HCT116 (cell line): Measurements from ENCODE around the gene JPH3. TPM values are rescaled to one million over a fixed set of nuclear protein-coding genes. Genes with fewer than 3 reads are reported as not detected.

Source experiments
- ATAC-seq: fragments of 200-7000 bp; cut with Tn5 transposase; 2 replicates; pipeline ENCODE4 v1.9.1; 2020; ENCODE audit warnings: mild to moderate bottlenecking, moderate library complexity
- BruUV-seq: library from RNA; stranded (reverse); fragments of 400-500 nt; replicated peaks from 2 replicates; lab custom pipeline; 2021; lab: Mats Ljungman, UMichigan
- CTCF ChIA-PET: fragments of 300-600 bp; sonication (Branson Sonifier 250); formaldehyde crosslinking; loops from one replicate; lab custom pipeline; 2021; ENCODE audit warnings: antibody characterized with exemption; lab: Charles Lee
- POLR2A ChIA-PET: fragments of 300-600, 350-600 bp; sonication (Branson Sonifier 250); formaldehyde crosslinking; loops from one replicate; lab custom pipeline; 2021; ENCODE audit warnings: antibody characterized with exemption; lab: Charles Lee
- RAD21 ChIA-PET, 2 experiments: fragments of 300-600 bp; sonication (Branson Sonifier 250); formaldehyde crosslinking; loops; one replicate each; lab custom pipeline; 2023; ENCODE audit warnings: low total read pairs in 2 of 2; ENCODE audit not compliant: uncharacterized antibody in 2 of 2, unreplicated experiment in 2 of 2, low non-redundant PET in 1 of 2; lab: Charles Lee
- DNase-seq: peaks from one replicate; pipeline ENCODE4 v3.0.0-alpha.2; 2010; ENCODE audit warnings: low read depth, low spot score
- H2AFZ ChIP-seq: fragments of 200-600 bp; shearing (Covaris generic), sonication (generic); 2 replicates; pipeline ENCODE4 v1.6.1; 2017; ENCODE audit warnings: low read depth, mixed run types, mixed read lengths, antibody characterized with exemption, low read length; ENCODE audit not compliant: poor library complexity, severe bottlenecking
- H3K27ac ChIP-seq: 2 replicates; pipeline ENCODE4 v1.5.1; 2012; ENCODE audit warnings: low read depth, low read length
- H3K27me3 ChIP-seq: fragments of 200-600 bp; sonication (generic); 2 replicates; pipeline ENCODE4 v1.6.1; 2016; ENCODE audit warnings: mixed run types, low read length, mixed read lengths; ENCODE audit not compliant: insufficient read depth
- H3K36me3 ChIP-seq, 2 experiments: fragments of 200-500 bp in 1 of 2; fragments of 200-600 bp in 1 of 2; sonication (Bioruptor generic) in 1 of 2; sonication (generic) in 1 of 2; 2 replicates each; pipeline versions ENCODE4 v1.5.1 to v1.6.1; 2014 to 2016; ENCODE audit warnings: low read length in 2 of 2, inconsistent platforms in 1 of 2, mixed read lengths in 1 of 2, mixed run types in 1 of 2; ENCODE audit not compliant: insufficient read depth in 2 of 2, control insufficient read depth in 1 of 2
- H3K4me1 ChIP-seq, 2 experiments: fragments of 200-600 bp in 1 of 2; sonication (generic) in 1 of 2; 2 replicates each; pipeline versions ENCODE4 v1.5.1 to v1.6.1; 2012 to 2017; ENCODE audit warnings: low read length in 2 of 2, inconsistent platforms in 1 of 2, mild to moderate bottlenecking in 1 of 2, mixed read lengths in 1 of 2, mixed run types in 1 of 2, moderate library complexity in 1 of 2; ENCODE audit not compliant: insufficient read depth in 2 of 2, control insufficient read depth in 1 of 2
- H3K4me2 ChIP-seq: fragments of 200-600 bp; sonication (generic); 2 replicates; pipeline ENCODE4 v1.6.1; 2017; ENCODE audit warnings: mixed run types, low read length, mixed read lengths
- H3K4me3 ChIP-seq, 2 experiments: fragments of 200-600 bp in 1 of 2; sonication (generic) in 1 of 2; replicated peaks in 1 of 2; 2 replicates each; pipeline ENCODE4 v1.5.1; 2011 to 2016; ENCODE audit warnings: low read length in 2 of 2, control low read depth in 1 of 2, low read depth in 1 of 2, mild to moderate bottlenecking in 1 of 2, mixed read lengths in 1 of 2, mixed run types in 1 of 2
- H3K79me2 ChIP-seq: fragments of 200-600 bp; sonication (generic); 2 replicates; pipeline ENCODE4 v1.6.1; 2017; ENCODE audit warnings: mild to moderate bottlenecking, mixed run types, low read length, moderate library complexity, mixed read lengths; ENCODE audit not compliant: insufficient read depth
- H3K9ac ChIP-seq: fragments of 200-600 bp; sonication (generic); 2 replicates; pipeline ENCODE4 v1.6.1; 2016; ENCODE audit warnings: low read length, mixed read lengths
- H3K9me2 ChIP-seq: fragments of 200-600 bp; sonication (generic), shearing (Covaris generic); 2 replicates; pipeline ENCODE4 v1.6.1; 2017; ENCODE audit warnings: mixed run types, mild to moderate bottlenecking, moderate library complexity; ENCODE audit not compliant: insufficient read depth
- H3K9me3 ChIP-seq, 2 experiments: fragments of 200-500 bp in 1 of 2; fragments of 200-600 bp in 1 of 2; sonication (Bioruptor generic) in 1 of 2; sonication (generic) in 1 of 2; 2 replicates each; pipeline ENCODE4 v1.6.1; 2014 to 2017; ENCODE audit warnings: low read length in 2 of 2, mixed read lengths in 2 of 2, inconsistent platforms in 1 of 2, low read depth in 1 of 2, mild to moderate bottlenecking in 1 of 2, mixed run types in 1 of 2, moderate library complexity in 1 of 2; ENCODE audit not compliant: control insufficient read depth in 1 of 2, insufficient read depth in 1 of 2
- H4K20me1 ChIP-seq: fragments of 200-600 bp; sonication (generic), shearing (Covaris generic); 2 replicates; pipeline ENCODE4 v1.6.1; 2017; ENCODE audit warnings: mixed run types, mild to moderate bottlenecking, moderate library complexity; ENCODE audit not compliant: insufficient read depth
- CBX3 ChIP-seq: IDR thresholded peaks from 2 replicates; pipeline ENCODE4 v1.6.1; 2012; ENCODE audit warnings: low read depth
- CEBPB ChIP-seq: IDR thresholded peaks from 2 replicates; pipeline ENCODE4 v1.6.1; 2012; ENCODE audit warnings: low read depth
- EGR1 ChIP-seq: IDR thresholded peaks from 2 replicates; pipeline ENCODE4 v1.6.1; 2012; ENCODE audit warnings: low read depth
- ELF1 ChIP-seq: IDR thresholded peaks from 2 replicates; pipeline ENCODE4 v1.6.1; 2012; ENCODE audit warnings: low read depth, borderline replicate concordance
- EZH2 ChIP-seq: fragments of 200-600 bp; sonication (generic); IDR thresholded peaks from 2 replicates; pipeline ENCODE4 v1.6.1; 2017; ENCODE audit warnings: antibody characterized with exemption, mixed run types
- EZH2phosphoT487 ChIP-seq: fragments of 200-600 bp; IDR thresholded peaks from 2 replicates; pipeline ENCODE4 v1.6.1; 2018; ENCODE audit warnings: antibody characterized with exemption, borderline replicate concordance
- JUND ChIP-seq: IDR thresholded peaks from 2 replicates; pipeline ENCODE4 v1.6.1; 2012
- POLR2A ChIP-seq: IDR thresholded peaks from 2 replicates; pipeline ENCODE4 v1.7.0; 2011; ENCODE audit warnings: borderline replicate concordance; ENCODE audit not compliant: insufficient read depth, insufficient read length; ENCODE audit errors: extremely low read depth
- RAD21 ChIP-seq: IDR thresholded peaks from 2 replicates; pipeline ENCODE4 v1.6.1; 2012; ENCODE audit warnings: low read depth, mild to moderate bottlenecking
- SIN3A ChIP-seq: IDR thresholded peaks from 2 replicates; pipeline ENCODE4 v1.6.1; 2012; ENCODE audit warnings: low read depth
- SRF ChIP-seq: IDR thresholded peaks from 2 replicates; pipeline ENCODE4 v1.6.1; 2012; ENCODE audit warnings: low read depth
- YY1 ChIP-seq: IDR thresholded peaks from 2 replicates; pipeline ENCODE4 v1.6.1; 2011; ENCODE audit warnings: low read length, low read depth, moderate library complexity, mild to moderate bottlenecking; ENCODE audit not compliant: insufficient replicate concordance; ENCODE audit errors: extremely low read depth
- ZFX ChIP-seq: fragments of 450-650 bp; IDR thresholded peaks from 2 replicates; pipeline ENCODE4 v1.6.1; 2017
- intact Hi-C: fragments of 100-400 bp; cut with micrococcal nuclease; formaldehyde crosslinking; loops from 2 replicates; pipeline ENCODE4 v1.10.0; 2022
- total RNA-seq: library from RNA; stranded (reverse); gene quantifications from one replicate; pipeline ENCODE4 v1.2.1, GENCODE V29; 2021; ENCODE audit not compliant: unreplicated experiment
- TF ChIP-seq, protein P1 (sequence below): IDR thresholded peaks from 2 replicates; pipeline ENCODE4 v1.6.1; 2012
- TF ChIP-seq, protein P2 (sequence below): IDR thresholded peaks from 2 replicates; pipeline ENCODE4 v1.6.1; 2012; ENCODE audit warnings: low read depth
- TF ChIP-seq, protein P3 (sequence below): IDR thresholded peaks from 2 replicates; pipeline ENCODE4 v1.6.1; 2011; ENCODE audit warnings: mild to moderate bottlenecking, low read length, moderate library complexity; ENCODE audit not compliant: insufficient replicate concordance; ENCODE audit errors: extremely low read depth
- TF ChIP-seq, protein P4 (sequence below): IDR thresholded peaks from 2 replicates; pipeline ENCODE4 v1.6.1; 2012
- TF ChIP-seq, protein P5 (sequence below), 3 experiments: fragments of 200-600 bp in 1 of 3; sonication (generic) in 1 of 3; IDR thresholded peaks in 2 of 3; conservative IDR thresholded peaks in 1 of 3; 2 replicates each; pipeline ENCODE4 v1.5.1; 2012 to 2017; ENCODE audit warnings: low read depth in 2 of 3, low read length in 2 of 3, antibody characterized with exemption in 1 of 3, borderline replicate concordance in 1 of 3, control low read depth in 1 of 3, mild to moderate bottlenecking in 1 of 3, mixed read lengths in 1 of 3, mixed run types in 1 of 3, moderate library complexity in 1 of 3; ENCODE audit not compliant: insufficient read depth in 1 of 3

JPH3 gene
- total RNA-seq, 1 experiment from 2014 or later, result 0.10 TPM

DNA sequence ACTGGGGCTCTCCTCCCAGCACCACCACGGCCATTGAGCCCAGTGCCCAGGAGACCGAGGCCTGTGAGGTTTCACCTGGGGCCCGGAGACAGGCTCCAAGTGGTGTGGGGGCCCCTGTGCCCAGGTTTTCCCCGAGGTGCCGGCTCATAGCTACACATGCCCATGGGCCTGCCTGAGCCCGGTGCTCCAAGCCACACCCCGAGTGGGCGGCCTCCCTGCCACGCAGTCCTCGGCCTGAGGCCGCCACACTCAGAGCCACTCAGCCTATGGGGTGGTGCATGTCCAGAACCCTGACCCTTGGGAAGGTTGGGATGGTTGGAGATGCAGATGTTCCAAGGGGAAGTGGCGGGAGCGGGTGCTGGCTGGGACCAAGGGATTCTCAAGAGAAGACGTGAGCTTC is 24.1 kb downstream of the JPH3 start:
- H3K27ac ChIP-seq, result no peak overlapping the region
- H3K4me3 ChIP-seq, result no peak overlapping the region
- H3K36me3 ChIP-seq, result no peaks in the 10 kb centered on the region
- H3K9ac ChIP-seq, result no peak overlapping the region
- peaks cover 0 to 5% of the 10 kb centered on the region in 2 experiments; a peak in 2 of 4 replicates for H3K4me1 ChIP-seq
- TF ChIP-seq CBX3 (no peak), EZH2phosphoT487 (no peak), CEBPB (no peak), SIN3A (no peak), ZFX (no peak), JUND (no peak), YY1 (no peak), SRF (no peak), ELF1 (no peak), RAD21 (no peak), EGR1 (no peak), POLR2A (no peak), EZH2 (no peak)
- TF ChIP-seq, protein P1, sequence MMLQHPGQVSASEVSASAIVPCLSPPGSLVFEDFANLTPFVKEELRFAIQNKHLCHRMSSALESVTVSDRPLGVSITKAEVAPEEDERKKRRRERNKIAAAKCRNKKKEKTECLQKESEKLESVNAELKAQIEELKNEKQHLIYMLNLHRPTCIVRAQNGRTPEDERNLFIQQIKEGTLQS, result no peak
- TF ChIP-seq, protein P2, sequence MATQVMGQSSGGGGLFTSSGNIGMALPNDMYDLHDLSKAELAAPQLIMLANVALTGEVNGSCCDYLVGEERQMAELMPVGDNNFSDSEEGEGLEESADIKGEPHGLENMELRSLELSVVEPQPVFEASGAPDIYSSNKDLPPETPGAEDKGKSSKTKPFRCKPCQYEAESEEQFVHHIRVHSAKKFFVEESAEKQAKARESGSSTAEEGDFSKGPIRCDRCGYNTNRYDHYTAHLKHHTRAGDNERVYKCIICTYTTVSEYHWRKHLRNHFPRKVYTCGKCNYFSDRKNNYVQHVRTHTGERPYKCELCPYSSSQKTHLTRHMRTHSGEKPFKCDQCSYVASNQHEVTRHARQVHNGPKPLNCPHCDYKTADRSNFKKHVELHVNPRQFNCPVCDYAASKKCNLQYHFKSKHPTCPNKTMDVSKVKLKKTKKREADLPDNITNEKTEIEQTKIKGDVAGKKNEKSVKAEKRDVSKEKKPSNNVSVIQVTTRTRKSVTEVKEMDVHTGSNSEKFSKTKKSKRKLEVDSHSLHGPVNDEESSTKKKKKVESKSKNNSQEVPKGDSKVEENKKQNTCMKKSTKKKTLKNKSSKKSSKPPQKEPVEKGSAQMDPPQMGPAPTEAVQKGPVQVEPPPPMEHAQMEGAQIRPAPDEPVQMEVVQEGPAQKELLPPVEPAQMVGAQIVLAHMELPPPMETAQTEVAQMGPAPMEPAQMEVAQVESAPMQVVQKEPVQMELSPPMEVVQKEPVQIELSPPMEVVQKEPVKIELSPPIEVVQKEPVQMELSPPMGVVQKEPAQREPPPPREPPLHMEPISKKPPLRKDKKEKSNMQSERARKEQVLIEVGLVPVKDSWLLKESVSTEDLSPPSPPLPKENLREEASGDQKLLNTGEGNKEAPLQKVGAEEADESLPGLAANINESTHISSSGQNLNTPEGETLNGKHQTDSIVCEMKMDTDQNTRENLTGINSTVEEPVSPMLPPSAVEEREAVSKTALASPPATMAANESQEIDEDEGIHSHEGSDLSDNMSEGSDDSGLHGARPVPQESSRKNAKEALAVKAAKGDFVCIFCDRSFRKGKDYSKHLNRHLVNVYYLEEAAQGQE, result no peak
- TF ChIP-seq, protein P3, sequence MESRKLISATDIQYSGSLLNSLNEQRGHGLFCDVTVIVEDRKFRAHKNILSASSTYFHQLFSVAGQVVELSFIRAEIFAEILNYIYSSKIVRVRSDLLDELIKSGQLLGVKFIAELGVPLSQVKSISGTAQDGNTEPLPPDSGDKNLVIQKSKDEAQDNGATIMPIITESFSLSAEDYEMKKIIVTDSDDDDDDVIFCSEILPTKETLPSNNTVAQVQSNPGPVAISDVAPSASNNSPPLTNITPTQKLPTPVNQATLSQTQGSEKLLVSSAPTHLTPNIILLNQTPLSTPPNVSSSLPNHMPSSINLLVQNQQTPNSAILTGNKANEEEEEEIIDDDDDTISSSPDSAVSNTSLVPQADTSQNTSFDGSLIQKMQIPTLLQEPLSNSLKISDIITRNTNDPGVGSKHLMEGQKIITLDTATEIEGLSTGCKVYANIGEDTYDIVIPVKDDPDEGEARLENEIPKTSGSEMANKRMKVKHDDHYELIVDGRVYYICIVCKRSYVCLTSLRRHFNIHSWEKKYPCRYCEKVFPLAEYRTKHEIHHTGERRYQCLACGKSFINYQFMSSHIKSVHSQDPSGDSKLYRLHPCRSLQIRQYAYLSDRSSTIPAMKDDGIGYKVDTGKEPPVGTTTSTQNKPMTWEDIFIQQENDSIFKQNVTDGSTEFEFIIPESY, result no peak
- TF ChIP-seq, protein P4, sequence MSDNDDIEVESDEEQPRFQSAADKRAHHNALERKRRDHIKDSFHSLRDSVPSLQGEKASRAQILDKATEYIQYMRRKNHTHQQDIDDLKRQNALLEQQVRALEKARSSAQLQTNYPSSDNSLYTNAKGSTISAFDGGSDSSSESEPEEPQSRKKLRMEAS, result no peak
- TF ChIP-seq, protein P5, sequence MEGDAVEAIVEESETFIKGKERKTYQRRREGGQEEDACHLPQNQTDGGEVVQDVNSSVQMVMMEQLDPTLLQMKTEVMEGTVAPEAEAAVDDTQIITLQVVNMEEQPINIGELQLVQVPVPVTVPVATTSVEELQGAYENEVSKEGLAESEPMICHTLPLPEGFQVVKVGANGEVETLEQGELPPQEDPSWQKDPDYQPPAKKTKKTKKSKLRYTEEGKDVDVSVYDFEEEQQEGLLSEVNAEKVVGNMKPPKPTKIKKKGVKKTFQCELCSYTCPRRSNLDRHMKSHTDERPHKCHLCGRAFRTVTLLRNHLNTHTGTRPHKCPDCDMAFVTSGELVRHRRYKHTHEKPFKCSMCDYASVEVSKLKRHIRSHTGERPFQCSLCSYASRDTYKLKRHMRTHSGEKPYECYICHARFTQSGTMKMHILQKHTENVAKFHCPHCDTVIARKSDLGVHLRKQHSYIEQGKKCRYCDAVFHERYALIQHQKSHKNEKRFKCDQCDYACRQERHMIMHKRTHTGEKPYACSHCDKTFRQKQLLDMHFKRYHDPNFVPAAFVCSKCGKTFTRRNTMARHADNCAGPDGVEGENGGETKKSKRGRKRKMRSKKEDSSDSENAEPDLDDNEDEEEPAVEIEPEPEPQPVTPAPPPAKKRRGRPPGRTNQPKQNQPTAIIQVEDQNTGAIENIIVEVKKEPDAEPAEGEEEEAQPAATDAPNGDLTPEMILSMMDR (IDR thresholded peaks at IDR 0.05 in 2 of 3, conservative IDR thresholded peaks at IDR 0.05 in 1 of 3; ENCODE audit: borderline replicate concordance in 1 of 3, insufficient read depth in 1 of 3, low read depth in 2 of 3, low read length in 2 of 3), result no peak
- TF ChIP-seq, all 23 proteins: peak for 0
- intact Hi-C loops, result no loop called here
- POLR2A ChIA-PET, result interaction anchor here (1.1 kb wide), 1 partner anchor 9 kb away, joined by 3 read pairs; no protein-coding TSS in a partner anchor
- H3K79me2 ChIP-seq, result no peaks in the 10 kb centered on the region
- CTCF ChIA-PET, result interaction anchor here (2.4 kb wide), 1 partner anchor 9 kb away, joined by 10 read pairs; no protein-coding TSS in a partner anchor
- no peaks in the 10 kb centered on the region for H3K9me2 ChIP-seq
- no peak for DNase-seq
- peaks cover 0 to 9% of the 10 kb centered on the region in 2 experiments; a peak in 2 of 4 replicates for H3K9me3 ChIP-seq
- H2AFZ ChIP-seq, result no peak overlapping the region
- no peak for ATAC-seq
- BruUV-seq, result no TSS peak
- RAD21 ChIA-PET, result no interaction called here
- H3K4me2 ChIP-seq, result no peak overlapping the region
- no peaks in the 10 kb centered on the region for H4K20me1 ChIP-seq
- peaks cover 15% of the 10 kb centered on the region for H3K27me3 ChIP-seq
